KMS-11 (cell line): ENCODE results near the gene P2RX3.

Source experiments
- H2AFZ ChIP-seq: fragments of 200-600 bp; sonication (generic); 2 replicates; pipeline ENCODE4 v1.6.1; 2016; ENCODE audit warnings: antibody characterized with exemption, mixed run types, low read depth
- H3K27ac ChIP-seq: fragments of 200-600 bp; sonication (generic); 2 replicates; pipeline ENCODE4 v1.6.1; 2016; ENCODE audit warnings: mild to moderate bottlenecking, mixed run types
- H3K27me3 ChIP-seq: fragments of 200-600 bp; sonication (generic); 2 replicates; pipeline ENCODE4 v1.6.1; 2017; ENCODE audit warnings: mild to moderate bottlenecking, low read depth, mixed run types, moderate library complexity; ENCODE audit not compliant: insufficient read depth
- H3K36me3 ChIP-seq: fragments of 200-600 bp; sonication (generic); 2 replicates; pipeline ENCODE4 v1.6.1; 2017; ENCODE audit warnings: mild to moderate bottlenecking, mixed run types; ENCODE audit not compliant: insufficient read depth
- H3K4me1 ChIP-seq: fragments of 200-600 bp; sonication (generic); 2 replicates; pipeline ENCODE4 v1.6.1; 2016; ENCODE audit warnings: mild to moderate bottlenecking, low read depth, mixed run types; ENCODE audit not compliant: poor library complexity, severe bottlenecking
- H3K4me2 ChIP-seq: fragments of 200-600 bp; sonication (generic); 2 replicates; pipeline ENCODE4 v1.7.0; 2016; ENCODE audit warnings: mild to moderate bottlenecking, mixed run types
- H3K4me3 ChIP-seq: fragments of 200-600 bp; sonication (generic); IDR thresholded peaks from 2 replicates; pipeline ENCODE4 v1.6.1; 2017; ENCODE audit warnings: low read depth, low read length, mixed read lengths; ENCODE audit not compliant: insufficient read depth
- H3K79me2 ChIP-seq: fragments of 200-600 bp; sonication (generic); 2 replicates; pipeline ENCODE4 v1.6.1; 2016; ENCODE audit warnings: low read depth, mixed run types; ENCODE audit not compliant: insufficient read depth
- H3K9ac ChIP-seq: fragments of 200-600 bp; sonication (generic); 2 replicates; pipeline ENCODE4 v1.6.1; 2016; ENCODE audit warnings: mild to moderate bottlenecking, mixed run types
- H4K20me1 ChIP-seq: fragments of 200-600 bp; sonication (generic); 2 replicates; pipeline ENCODE4 v1.6.1; 2016; ENCODE audit warnings: mild to moderate bottlenecking, mixed run types; ENCODE audit not compliant: insufficient read depth
- TF ChIP-seq, protein P1 (sequence below): fragments of 200-600 bp; sonication (generic); conservative IDR thresholded peaks from 2 replicates; pipeline ENCODE4 v1.6.1; 2017; ENCODE audit warnings: low read depth, mild to moderate bottlenecking, antibody characterized with exemption, low read length, moderate library complexity, mixed read lengths

Gene P2RX3

DNA sequence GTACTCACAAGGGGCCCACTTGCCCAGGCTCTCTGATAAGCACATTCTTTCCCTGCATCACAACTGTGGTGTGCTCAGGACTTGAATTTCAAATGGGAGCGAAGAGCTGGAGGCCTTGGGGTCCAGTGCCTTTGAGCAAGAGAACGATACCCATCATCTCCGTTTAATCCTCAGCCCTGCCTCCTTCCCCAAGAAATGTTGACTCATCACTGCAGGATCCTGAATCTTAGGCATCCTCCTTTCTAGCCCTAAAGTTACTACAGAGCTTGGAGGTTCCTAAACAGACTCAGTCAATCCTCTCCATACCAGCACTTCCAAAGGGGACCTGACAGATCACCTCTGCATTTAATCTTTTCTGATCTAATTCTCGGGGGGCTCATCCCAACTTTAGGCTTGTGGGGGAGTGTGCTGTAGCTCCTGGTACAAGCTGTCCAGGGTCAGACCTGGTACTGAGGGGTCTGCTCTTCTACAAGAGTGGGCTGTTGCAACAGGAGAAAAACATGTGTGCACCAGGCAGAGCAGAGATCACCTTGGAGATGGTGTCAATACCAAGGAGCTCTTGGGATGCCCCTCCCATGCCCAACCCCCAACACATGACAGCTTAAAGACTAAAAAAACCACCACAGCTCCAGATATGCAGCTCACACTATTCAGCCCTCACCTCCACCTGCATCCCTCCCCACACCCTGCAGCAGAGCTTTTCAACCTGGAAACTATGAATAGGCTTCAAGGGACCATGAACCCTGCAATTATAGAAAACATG is 56.2 kb downstream of the P2RX3 start:
- H3K27ac ChIP-seq = no peak overlapping the region
- no peak overlapping the region for H3K9ac ChIP-seq
- H3K4me2 ChIP-seq = no peak overlapping the region
- no peaks in the 10 kb centered on the region for H4K20me1 ChIP-seq
- no peaks in the 10 kb centered on the region for H3K27me3 ChIP-seq
- no peak overlapping the region for H2AFZ ChIP-seq
- TF ChIP-seq, protein P1, sequence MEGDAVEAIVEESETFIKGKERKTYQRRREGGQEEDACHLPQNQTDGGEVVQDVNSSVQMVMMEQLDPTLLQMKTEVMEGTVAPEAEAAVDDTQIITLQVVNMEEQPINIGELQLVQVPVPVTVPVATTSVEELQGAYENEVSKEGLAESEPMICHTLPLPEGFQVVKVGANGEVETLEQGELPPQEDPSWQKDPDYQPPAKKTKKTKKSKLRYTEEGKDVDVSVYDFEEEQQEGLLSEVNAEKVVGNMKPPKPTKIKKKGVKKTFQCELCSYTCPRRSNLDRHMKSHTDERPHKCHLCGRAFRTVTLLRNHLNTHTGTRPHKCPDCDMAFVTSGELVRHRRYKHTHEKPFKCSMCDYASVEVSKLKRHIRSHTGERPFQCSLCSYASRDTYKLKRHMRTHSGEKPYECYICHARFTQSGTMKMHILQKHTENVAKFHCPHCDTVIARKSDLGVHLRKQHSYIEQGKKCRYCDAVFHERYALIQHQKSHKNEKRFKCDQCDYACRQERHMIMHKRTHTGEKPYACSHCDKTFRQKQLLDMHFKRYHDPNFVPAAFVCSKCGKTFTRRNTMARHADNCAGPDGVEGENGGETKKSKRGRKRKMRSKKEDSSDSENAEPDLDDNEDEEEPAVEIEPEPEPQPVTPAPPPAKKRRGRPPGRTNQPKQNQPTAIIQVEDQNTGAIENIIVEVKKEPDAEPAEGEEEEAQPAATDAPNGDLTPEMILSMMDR = no peak
- no peak overlapping the region for H3K4me3 ChIP-seq
- no peaks in the 10 kb centered on the region for H3K4me1 ChIP-seq
- H3K36me3 ChIP-seq = no peaks in the 10 kb centered on the region
- H3K79me2 ChIP-seq = no peaks in the 10 kb centered on the region

DNA sequence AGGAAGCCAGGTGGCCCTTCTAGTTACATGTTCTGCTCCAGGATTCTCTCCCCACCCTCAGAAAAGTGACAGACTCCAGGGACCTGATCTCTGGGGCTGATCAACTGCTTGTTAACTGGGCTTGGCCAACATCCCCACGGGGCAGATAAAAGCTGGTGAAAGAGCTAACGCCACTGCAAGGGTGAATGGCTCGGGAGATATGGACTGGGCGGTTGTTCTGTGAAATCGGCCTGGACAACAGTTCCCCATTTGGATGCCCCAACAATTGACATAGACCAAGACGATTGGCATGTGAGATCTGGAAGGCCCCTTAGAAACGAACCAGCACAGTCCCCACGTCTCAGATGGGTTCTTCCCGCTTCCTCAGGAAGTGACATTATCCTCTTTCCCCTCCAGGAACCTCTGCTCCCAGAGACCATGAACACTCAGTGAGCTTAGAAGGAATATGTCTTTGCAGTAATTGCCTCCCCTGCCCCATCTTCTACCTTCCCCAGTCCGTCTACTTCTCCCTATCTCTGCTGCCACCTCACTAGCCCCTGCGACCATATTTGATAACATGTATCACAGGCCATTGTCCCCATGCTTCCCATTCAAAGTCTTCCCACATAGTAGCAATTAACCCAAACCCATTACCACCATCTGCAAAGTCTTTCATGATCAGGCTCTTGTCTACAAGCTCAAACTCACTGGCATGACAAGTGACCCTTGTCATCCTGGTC is 57.9 kb downstream of the P2RX3 start:
- Histone ChIP-seq H3K4me1 (no peaks in the 10 kb centered on the region), H4K20me1 (no peaks in the 10 kb centered on the region), H3K9ac (no peak overlapping the region), H3K4me2 (no peak overlapping the region), H3K79me2 (no peaks in the 10 kb centered on the region), H3K36me3 (no peaks in the 10 kb centered on the region), H3K27me3 (no peaks in the 10 kb centered on the region), H2AFZ (no peak overlapping the region), H3K27ac (no peak overlapping the region), H3K4me3 (no peak overlapping the region)
- TF ChIP-seq, protein P1 = no peak

DNA sequence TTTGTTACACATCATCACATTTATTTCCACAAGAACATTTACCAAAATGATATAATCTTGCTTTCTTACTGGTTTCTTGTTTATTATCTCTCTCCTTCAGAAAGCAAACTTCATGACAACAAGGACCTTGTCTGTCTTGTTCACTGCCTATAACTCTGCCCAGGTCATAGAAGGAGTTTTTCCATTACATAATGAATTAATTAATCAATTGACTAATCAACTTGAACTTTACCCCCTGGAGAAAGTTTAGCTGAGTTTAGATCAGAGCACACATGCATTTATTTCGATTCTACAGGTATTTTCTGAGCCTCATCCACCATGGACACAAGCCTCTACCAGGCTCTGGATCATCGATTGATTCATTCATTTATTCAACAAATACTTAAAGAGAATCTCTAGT is 58.6 kb downstream of the P2RX3 start:
- Histone ChIP-seq H2AFZ (no peak overlapping the region), H3K79me2 (no peaks in the 10 kb centered on the region), H3K9ac (no peak overlapping the region), H3K4me1 (no peaks in the 10 kb centered on the region), H3K36me3 (no peaks in the 10 kb centered on the region), H4K20me1 (no peaks in the 10 kb centered on the region), H3K27ac (no peak overlapping the region), H3K4me3 (no peak overlapping the region), H3K27me3 (no peaks in the 10 kb centered on the region), H3K4me2 (no peak overlapping the region)
- TF ChIP-seq, protein P1 = no peak

DNA sequence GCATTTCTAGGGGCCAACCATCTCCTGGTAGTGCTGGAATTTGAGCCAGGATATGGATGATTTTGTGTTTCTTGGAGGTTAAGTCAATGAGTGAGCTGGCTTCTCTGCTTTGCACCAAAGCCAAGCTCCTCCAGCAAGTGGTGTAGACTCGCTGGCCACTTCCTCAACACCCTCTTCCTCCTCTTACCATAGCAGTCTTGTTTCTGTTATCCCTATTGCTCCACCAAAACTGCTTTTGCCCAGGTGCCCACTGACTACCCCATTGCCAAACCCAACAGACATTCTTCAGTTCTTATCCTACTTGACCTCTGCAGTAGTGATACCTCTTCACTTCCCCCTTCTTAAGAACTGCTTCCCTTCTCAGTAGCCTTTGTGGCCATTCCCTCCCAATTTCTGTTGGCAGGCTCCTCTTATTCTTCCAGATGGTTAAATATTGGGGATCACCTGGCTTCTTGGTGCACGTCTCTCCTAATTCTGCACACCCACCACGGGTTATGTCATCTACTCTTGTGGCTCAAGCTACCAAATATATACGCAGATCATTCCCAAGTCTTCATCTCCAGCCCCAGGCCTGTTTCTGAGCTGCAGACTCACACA is 59.3 kb downstream of the P2RX3 start:
- no peaks in the 10 kb centered on the region for H4K20me1 ChIP-seq
- TF ChIP-seq, protein P1 = no peak
- H3K79me2 ChIP-seq = no peaks in the 10 kb centered on the region
- no peaks in the 10 kb centered on the region for H3K36me3 ChIP-seq
- H3K4me2 ChIP-seq = no peak overlapping the region
- H3K27ac ChIP-seq = no peak overlapping the region
- no peaks in the 10 kb centered on the region for H3K27me3 ChIP-seq
- H2AFZ ChIP-seq = no peak overlapping the region
- H3K4me3 ChIP-seq = no peak overlapping the region
- no peak overlapping the region for H3K9ac ChIP-seq
- H3K4me1 ChIP-seq = no peaks in the 10 kb centered on the region
